Measurements from ENCODE around the gene GNAS-AS1. TPM values are rescaled to one million over a fixed set of nuclear protein-coding genes. Genes with fewer than 3 reads are reported as not detected.

Gene GNAS-AS1
- total and polyA plus RNA-seq, 2 experiments from 2014 or later, result 12.3 to 15.0 TPM

DNA sequence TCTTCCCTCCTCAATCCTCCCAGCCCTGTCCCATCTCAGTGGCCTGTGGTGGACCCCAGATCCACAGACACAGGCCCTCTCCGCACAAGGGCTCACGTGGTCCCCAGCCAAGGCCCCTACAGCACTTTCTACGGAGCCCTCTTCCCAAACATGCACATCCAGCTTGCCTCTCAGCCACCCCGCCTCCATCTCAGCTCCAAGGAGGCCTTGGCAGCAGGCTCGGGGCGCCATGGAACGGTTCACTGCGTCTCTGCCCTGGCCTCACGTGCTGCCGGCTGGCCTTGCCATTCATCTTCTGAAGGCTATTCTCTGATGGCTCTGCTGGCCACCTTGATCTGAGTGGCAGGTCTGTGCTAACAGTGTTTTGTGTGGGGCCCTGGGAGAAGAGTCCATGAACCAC is 33.0 kb downstream of the GNAS-AS1 start:
- Mint-ChIP-seq H3K36me3 (ENCODE audit: low read depth) (peaks cover 56% of the 10 kb centered on the region), H3K27me3 (ENCODE audit: insufficient read depth, low read depth, poor library complexity) (peaks cover 24% of the 10 kb centered on the region), H3K4me3 (no peak overlapping the region), H3K27ac (no peak overlapping the region), H3K4me1 (no peaks in the 10 kb centered on the region; the same call in none of the 3 replicates), H3K9me3 (peaks cover 9% of the 10 kb centered on the region)
- no peaks in the 10 kb centered on the region; the same call in 1 of the 2 replicates for H3K4me1 ChIP-seq (ENCODE audit: insufficient read depth)
- DNase-seq (ENCODE audit: low spot score) (no peak), ATAC-seq (no peak)
- peaks cover 10% of the 10 kb centered on the region; the same call in 1 of the 2 replicates for H3K79me2 ChIP-seq (replicated peaks; ENCODE audit: insufficient read depth)
- no peaks in the 10 kb centered on the region for H3K27me3 ChIP-seq (ENCODE audit: insufficient read depth)
- no peaks in the 10 kb centered on the region for H4K20me1 ChIP-seq (replicated peaks; ENCODE audit: insufficient read depth)
- H3F3A ChIP-seq (replicated peaks; ENCODE audit: low read depth), result no peaks in the 10 kb centered on the region
- H3K4me3 ChIP-seq, result no peak overlapping the region
- peaks cover 6% of the 10 kb centered on the region; the same call in 1 of the 2 replicates for H3K36me3 ChIP-seq (ENCODE audit: insufficient read depth)
- TF ChIP-seq, protein P1, sequence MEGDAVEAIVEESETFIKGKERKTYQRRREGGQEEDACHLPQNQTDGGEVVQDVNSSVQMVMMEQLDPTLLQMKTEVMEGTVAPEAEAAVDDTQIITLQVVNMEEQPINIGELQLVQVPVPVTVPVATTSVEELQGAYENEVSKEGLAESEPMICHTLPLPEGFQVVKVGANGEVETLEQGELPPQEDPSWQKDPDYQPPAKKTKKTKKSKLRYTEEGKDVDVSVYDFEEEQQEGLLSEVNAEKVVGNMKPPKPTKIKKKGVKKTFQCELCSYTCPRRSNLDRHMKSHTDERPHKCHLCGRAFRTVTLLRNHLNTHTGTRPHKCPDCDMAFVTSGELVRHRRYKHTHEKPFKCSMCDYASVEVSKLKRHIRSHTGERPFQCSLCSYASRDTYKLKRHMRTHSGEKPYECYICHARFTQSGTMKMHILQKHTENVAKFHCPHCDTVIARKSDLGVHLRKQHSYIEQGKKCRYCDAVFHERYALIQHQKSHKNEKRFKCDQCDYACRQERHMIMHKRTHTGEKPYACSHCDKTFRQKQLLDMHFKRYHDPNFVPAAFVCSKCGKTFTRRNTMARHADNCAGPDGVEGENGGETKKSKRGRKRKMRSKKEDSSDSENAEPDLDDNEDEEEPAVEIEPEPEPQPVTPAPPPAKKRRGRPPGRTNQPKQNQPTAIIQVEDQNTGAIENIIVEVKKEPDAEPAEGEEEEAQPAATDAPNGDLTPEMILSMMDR (conservative IDR thresholded peaks at IDR 0.05; ENCODE audit: low read depth in 2 of 2), result no peak
- TF ChIP-seq, protein P2, sequence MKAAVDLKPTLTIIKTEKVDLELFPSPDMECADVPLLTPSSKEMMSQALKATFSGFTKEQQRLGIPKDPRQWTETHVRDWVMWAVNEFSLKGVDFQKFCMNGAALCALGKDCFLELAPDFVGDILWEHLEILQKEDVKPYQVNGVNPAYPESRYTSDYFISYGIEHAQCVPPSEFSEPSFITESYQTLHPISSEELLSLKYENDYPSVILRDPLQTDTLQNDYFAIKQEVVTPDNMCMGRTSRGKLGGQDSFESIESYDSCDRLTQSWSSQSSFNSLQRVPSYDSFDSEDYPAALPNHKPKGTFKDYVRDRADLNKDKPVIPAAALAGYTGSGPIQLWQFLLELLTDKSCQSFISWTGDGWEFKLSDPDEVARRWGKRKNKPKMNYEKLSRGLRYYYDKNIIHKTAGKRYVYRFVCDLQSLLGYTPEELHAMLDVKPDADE (IDR thresholded peaks at IDR 0.05), result no peak
- TF ChIP-seq EZH2phosphoT487 (IDR thresholded peaks at IDR 0.05; ENCODE audit: unreplicated experiment) (no peak), JUNB (IDR thresholded peaks at IDR 0.05; ENCODE audit: unreplicated experiment) (no peak), POLR2AphosphoS5 (IDR thresholded peaks at IDR 0.05; ENCODE audit: low read depth) (no peak), ZNF331 (CRISPR knock-in tag; IDR thresholded peaks at IDR 0.05; ENCODE audit: low read depth) (no peak), CREB1 (CRISPR knock-in tag; IDR thresholded peaks at IDR 0.05; ENCODE audit: low read depth) (no peak), EZH2 (IDR thresholded peaks at IDR 0.05; ENCODE audit: low read depth, unreplicated experiment) (no peak), NANOG (IDR thresholded peaks at IDR 0.05; ENCODE audit: borderline replicate concordance) (no peak), ZNF114 (CRISPR knock-in tag; IDR thresholded peaks at IDR 0.05) (no peak), STAT1 (IDR thresholded peaks at IDR 0.05; ENCODE audit: unreplicated experiment) (no peak)
- TF ChIP-seq, protein P3, sequence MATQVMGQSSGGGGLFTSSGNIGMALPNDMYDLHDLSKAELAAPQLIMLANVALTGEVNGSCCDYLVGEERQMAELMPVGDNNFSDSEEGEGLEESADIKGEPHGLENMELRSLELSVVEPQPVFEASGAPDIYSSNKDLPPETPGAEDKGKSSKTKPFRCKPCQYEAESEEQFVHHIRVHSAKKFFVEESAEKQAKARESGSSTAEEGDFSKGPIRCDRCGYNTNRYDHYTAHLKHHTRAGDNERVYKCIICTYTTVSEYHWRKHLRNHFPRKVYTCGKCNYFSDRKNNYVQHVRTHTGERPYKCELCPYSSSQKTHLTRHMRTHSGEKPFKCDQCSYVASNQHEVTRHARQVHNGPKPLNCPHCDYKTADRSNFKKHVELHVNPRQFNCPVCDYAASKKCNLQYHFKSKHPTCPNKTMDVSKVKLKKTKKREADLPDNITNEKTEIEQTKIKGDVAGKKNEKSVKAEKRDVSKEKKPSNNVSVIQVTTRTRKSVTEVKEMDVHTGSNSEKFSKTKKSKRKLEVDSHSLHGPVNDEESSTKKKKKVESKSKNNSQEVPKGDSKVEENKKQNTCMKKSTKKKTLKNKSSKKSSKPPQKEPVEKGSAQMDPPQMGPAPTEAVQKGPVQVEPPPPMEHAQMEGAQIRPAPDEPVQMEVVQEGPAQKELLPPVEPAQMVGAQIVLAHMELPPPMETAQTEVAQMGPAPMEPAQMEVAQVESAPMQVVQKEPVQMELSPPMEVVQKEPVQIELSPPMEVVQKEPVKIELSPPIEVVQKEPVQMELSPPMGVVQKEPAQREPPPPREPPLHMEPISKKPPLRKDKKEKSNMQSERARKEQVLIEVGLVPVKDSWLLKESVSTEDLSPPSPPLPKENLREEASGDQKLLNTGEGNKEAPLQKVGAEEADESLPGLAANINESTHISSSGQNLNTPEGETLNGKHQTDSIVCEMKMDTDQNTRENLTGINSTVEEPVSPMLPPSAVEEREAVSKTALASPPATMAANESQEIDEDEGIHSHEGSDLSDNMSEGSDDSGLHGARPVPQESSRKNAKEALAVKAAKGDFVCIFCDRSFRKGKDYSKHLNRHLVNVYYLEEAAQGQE (IDR thresholded peaks at IDR 0.05; ENCODE audit: unreplicated experiment), result no peak
- TF ChIP-seq, protein P4, sequence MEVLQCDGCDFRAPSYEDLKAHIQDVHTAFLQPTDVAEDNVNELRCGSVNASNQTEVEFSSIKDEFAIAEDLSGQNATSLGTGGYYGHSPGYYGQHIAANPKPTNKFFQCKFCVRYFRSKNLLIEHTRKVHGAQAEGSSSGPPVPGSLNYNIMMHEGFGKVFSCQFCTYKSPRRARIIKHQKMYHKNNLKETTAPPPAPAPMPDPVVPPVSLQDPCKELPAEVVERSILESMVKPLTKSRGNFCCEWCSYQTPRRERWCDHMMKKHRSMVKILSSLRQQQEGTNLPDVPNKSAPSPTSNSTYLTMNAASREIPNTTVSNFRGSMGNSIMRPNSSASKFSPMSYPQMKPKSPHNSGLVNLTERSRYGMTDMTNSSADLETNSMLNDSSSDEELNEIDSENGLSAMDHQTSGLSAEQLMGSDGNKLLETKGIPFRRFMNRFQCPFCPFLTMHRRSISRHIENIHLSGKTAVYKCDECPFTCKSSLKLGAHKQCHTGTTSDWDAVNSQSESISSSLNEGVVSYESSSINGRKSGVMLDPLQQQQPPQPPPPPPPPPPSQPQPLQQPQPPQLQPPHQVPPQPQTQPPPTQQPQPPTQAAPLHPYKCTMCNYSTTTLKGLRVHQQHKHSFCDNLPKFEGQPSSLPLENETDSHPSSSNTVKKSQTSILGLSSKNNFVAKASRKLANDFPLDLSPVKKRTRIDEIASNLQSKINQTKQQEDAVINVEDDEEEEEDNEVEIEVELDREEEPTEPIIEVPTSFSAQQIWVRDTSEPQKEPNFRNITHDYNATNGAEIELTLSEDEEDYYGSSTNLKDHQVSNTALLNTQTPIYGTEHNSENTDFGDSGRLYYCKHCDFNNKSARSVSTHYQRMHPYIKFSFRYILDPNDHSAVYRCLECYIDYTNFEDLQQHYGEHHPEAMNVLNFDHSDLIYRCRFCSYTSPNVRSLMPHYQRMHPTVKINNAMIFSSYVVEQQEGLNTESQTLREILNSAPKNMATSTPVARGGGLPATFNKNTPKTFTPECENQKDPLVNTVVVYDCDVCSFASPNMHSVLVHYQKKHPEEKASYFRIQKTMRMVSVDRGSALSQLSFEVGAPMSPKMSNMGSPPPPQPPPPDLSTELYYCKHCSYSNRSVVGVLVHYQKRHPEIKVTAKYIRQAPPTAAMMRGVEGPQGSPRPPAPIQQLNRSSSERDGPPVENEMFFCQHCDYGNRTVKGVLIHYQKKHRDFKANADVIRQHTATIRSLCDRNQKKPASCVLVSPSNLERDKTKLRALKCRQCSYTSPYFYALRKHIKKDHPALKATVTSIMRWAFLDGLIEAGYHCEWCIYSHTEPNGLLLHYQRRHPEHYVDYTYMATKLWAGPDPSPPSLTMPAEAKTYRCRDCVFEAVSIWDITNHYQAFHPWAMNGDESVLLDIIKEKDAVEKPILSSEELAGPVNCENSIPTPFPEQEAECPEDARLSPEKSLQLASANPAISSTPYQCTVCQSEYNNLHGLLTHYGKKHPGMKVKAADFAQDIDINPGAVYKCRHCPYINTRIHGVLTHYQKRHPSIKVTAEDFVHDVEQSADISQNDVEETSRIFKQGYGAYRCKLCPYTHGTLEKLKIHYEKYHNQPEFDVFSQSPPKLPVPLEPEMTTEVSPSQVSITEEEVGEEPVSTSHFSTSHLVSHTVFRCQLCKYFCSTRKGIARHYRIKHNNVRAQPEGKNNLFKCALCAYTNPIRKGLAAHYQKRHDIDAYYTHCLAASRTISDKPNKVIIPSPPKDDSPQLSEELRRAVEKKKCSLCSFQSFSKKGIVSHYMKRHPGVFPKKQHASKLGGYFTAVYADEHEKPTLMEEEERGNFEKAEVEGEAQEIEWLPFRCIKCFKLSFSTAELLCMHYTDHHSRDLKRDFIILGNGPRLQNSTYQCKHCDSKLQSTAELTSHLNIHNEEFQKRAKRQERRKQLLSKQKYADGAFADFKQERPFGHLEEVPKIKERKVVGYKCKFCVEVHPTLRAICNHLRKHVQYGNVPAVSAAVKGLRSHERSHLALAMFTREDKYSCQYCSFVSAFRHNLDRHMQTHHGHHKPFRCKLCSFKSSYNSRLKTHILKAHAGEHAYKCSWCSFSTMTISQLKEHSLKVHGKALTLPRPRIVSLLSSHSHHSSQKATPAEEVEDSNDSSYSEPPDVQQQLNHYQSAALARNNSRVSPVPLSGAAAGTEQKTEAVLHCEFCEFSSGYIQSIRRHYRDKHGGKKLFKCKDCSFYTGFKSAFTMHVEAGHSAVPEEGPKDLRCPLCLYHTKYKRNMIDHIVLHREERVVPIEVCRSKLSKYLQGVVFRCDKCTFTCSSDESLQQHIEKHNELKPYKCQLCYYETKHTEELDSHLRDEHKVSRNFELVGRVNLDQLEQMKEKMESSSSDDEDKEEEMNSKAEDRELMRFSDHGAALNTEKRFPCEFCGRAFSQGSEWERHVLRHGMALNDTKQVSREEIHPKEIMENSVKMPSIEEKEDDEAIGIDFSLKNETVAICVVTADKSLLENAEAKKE (CRISPR knock-in tag; IDR thresholded peaks at IDR 0.05), result no peak
- no peaks in the 10 kb centered on the region for H3K9me2 ChIP-seq (ENCODE audit: insufficient read depth)
- no peak overlapping the region for H2AFZ ChIP-seq
- no peak overlapping the region for H3K27ac ChIP-seq (ENCODE audit: low read depth)
- no peak overlapping the region for H3K4me2 ChIP-seq
